ENCODE measurements around the gene PPP2R5D. TPM values are rescaled to one million over a fixed set of nuclear protein-coding genes. Genes with fewer than 3 reads are reported as not detected.

PPP2R5D gene
- polyA plus RNA-seq, 1 donor (not counting 4 experiments of a cell fraction or from before 2014, with no cell fraction given) = 49.6 TPM

DNA sequence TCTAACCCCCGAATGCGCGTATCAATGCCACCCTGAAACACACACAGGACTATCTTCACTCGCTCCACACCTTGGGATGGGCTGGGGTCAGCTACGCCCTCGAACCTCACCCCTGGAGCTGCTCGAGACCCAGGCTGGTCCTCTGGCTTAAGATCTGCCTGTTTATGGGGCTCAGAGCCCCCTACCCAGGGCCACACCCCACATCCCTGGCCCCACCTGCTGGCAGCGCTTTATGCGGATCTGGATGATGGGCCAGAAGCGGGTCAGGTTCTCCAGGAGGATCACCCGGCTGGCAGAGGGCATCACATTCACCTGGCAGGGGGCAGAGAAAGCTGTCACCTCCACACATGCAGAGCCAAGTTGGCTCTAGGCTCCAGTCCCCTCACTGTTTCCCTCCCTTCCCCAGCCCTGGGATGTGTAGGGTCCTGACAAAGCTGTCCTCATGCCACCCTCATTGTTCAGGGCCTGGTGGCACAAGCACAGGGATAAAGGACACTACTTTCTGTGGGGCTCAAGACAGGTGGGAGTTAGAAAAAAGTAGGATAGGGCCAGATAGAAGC, 61.1 kb downstream of the PPP2R5D start:
- Histone ChIP-seq H3K4me1 (ENCODE audit: control insufficient read depth, extremely low read depth, insufficient read depth, low read length) (no peaks in the 10 kb centered on the region), H3K79me2 (ENCODE audit: control insufficient read depth, insufficient read depth, low read length) (no peaks in the 10 kb centered on the region), H3K9me1 (ENCODE audit: control insufficient read depth, extremely low read depth, insufficient read depth, low read length) (no peaks in the 10 kb centered on the region), H4K20me1 (ENCODE audit: control insufficient read depth, extremely low read depth, insufficient read depth, low read length) (no peaks in the 10 kb centered on the region), H3K27ac (ENCODE audit: control insufficient read depth, insufficient read depth, low read length) (no peak overlapping the region), H3K4me3 (ENCODE audit: control insufficient read depth in 2 of 3, extremely low read depth in 1 of 3, insufficient read depth in 2 of 3, low read depth in 1 of 3, low read length in 3 of 3) (no peak overlapping the region), H3K4me2 (ENCODE audit: control insufficient read depth, extremely low read depth, insufficient read depth, low read depth, low read length) (no peak overlapping the region), H2AFZ (ENCODE audit: control insufficient read depth, low read length) (no peak overlapping the region), H3K9me3 (ENCODE audit: control insufficient read depth, low read depth, low read length) (no peaks in the 10 kb centered on the region), H3K27me3 (ENCODE audit: control insufficient read depth, extremely low read depth, insufficient read depth, low read length) (no peaks in the 10 kb centered on the region), H3K9ac (ENCODE audit: control insufficient read depth, extremely low read depth, insufficient read depth, low read length) (no peak overlapping the region), H3K36me3 (ENCODE audit: control insufficient read depth in 2 of 2, extremely low read depth in 1 of 2, insufficient read depth in 2 of 2, low read length in 2 of 2) (peaks cover 38 to 40% of the 10 kb centered on the region in 2 experiments)
- no peak for DNase-seq (ENCODE audit: low read depth, low spot score)
- TF ChIP-seq, protein P1, sequence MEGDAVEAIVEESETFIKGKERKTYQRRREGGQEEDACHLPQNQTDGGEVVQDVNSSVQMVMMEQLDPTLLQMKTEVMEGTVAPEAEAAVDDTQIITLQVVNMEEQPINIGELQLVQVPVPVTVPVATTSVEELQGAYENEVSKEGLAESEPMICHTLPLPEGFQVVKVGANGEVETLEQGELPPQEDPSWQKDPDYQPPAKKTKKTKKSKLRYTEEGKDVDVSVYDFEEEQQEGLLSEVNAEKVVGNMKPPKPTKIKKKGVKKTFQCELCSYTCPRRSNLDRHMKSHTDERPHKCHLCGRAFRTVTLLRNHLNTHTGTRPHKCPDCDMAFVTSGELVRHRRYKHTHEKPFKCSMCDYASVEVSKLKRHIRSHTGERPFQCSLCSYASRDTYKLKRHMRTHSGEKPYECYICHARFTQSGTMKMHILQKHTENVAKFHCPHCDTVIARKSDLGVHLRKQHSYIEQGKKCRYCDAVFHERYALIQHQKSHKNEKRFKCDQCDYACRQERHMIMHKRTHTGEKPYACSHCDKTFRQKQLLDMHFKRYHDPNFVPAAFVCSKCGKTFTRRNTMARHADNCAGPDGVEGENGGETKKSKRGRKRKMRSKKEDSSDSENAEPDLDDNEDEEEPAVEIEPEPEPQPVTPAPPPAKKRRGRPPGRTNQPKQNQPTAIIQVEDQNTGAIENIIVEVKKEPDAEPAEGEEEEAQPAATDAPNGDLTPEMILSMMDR (optimal IDR thresholded peaks at IDR 0.05 in 1 of 3, IDR thresholded peaks at IDR 0.05 in 1 of 3, conservative IDR thresholded peaks at IDR 0.05 in 1 of 3; ENCODE audit: extremely low read depth in 1 of 3, insufficient read depth in 2 of 3, low read length in 3 of 3) = no peak
- no peak for TF ChIP-seq EZH2 (IDR thresholded peaks at IDR 0.05; ENCODE audit: low read length)
- FAIRE-seq = no peak
- dilution Hi-C loops (cut with MboI; ENCODE audit: extremely low pct_ligation_motif_present, low sequenced_read_pairs) = no loop called here

DNA sequence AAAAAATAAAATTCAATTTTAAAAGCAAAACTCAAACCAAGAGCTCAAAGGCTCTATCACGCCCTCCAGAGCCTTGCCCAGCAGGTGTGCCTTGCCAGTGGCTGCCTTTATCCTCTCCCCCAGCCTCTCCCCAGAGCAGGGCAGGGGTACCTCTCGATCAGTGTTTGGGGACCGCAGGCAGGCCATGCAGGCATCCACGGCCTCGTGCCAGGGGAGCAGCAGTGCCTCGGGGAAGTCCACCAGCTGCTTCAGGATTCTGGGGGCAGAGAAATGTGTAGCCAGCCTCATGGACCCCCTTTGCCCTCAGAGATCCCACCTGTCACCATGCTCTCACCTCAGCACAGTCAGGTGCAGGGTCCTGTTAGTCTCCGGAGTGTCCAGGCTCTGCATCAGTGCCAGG, 63.6 kb downstream of the PPP2R5D start:
- DNase-seq (ENCODE audit: low read depth, low spot score) = no peak
- no peak for FAIRE-seq
- peaks cover 31 to 37% of the 10 kb centered on the region in 2 experiments for H3K36me3 ChIP-seq (ENCODE audit: control insufficient read depth in 2 of 2, extremely low read depth in 1 of 2, insufficient read depth in 2 of 2, low read length in 2 of 2)
- H3K27me3 ChIP-seq (ENCODE audit: control insufficient read depth, extremely low read depth, insufficient read depth, low read length) = no peaks in the 10 kb centered on the region
- H3K4me1 ChIP-seq (ENCODE audit: control insufficient read depth, extremely low read depth, insufficient read depth, low read length) = peaks cover 10% of the 10 kb centered on the region
- H3K9me1 ChIP-seq (ENCODE audit: control insufficient read depth, extremely low read depth, insufficient read depth, low read length) = no peaks in the 10 kb centered on the region
- dilution Hi-C loops (cut with MboI; ENCODE audit: extremely low pct_ligation_motif_present, low sequenced_read_pairs) = no loop called here
- no peaks in the 10 kb centered on the region for H3K9me3 ChIP-seq (ENCODE audit: control insufficient read depth, low read depth, low read length)
- H2AFZ ChIP-seq (ENCODE audit: control insufficient read depth, low read length) = no peak overlapping the region
- no peak overlapping the region for H3K27ac ChIP-seq (ENCODE audit: control insufficient read depth, insufficient read depth, low read length)
- no peaks in the 10 kb centered on the region for H4K20me1 ChIP-seq (ENCODE audit: control insufficient read depth, extremely low read depth, insufficient read depth, low read length)
- peaks cover 7% of the 10 kb centered on the region for H3K79me2 ChIP-seq (ENCODE audit: control insufficient read depth, insufficient read depth, low read length)
- no peak overlapping the region for H3K4me2 ChIP-seq (ENCODE audit: control insufficient read depth, extremely low read depth, insufficient read depth, low read depth, low read length)
- TF ChIP-seq, protein P1 (optimal IDR thresholded peaks at IDR 0.05 in 1 of 3, IDR thresholded peaks at IDR 0.05 in 1 of 3, conservative IDR thresholded peaks at IDR 0.05 in 1 of 3; ENCODE audit: extremely low read depth in 1 of 3, insufficient read depth in 2 of 3, low read length in 3 of 3) = no peak
- TF ChIP-seq EZH2 (IDR thresholded peaks at IDR 0.05; ENCODE audit: low read length) = no peak
- H3K9ac ChIP-seq (ENCODE audit: control insufficient read depth, extremely low read depth, insufficient read depth, low read length) = no peak overlapping the region
- H3K4me3 ChIP-seq (ENCODE audit: control insufficient read depth in 2 of 3, extremely low read depth in 1 of 3, insufficient read depth in 2 of 3, low read depth in 1 of 3, low read length in 3 of 3) = no peak overlapping the region

Data from keratinocyte (primary cell).